Panc1 (cell line): ENCODE results near the gene NKAPL. TPM values are rescaled to one million over a fixed set of nuclear protein-coding genes. Genes with fewer than 3 reads are reported as not detected.

Experiments used
- ATAC-seq: fragments of 200-7000 bp; cut with Tn5 transposase; 2 replicates; pipeline ENCODE4 v1.9.1; 2020; ENCODE audit warnings: mild to moderate bottlenecking, moderate library complexity
- BruUV-seq: library from RNA; stranded (reverse); fragments of 400-500 nt; replicated peaks from 2 replicates; lab custom pipeline; 2021; lab: Mats Ljungman, UMichigan
- CTCF ChIA-PET: fragments of 300-600 bp; sonication (Branson Sonifier 250); formaldehyde crosslinking; loops from one replicate; lab custom pipeline; 2022; ENCODE audit warnings: antibody characterized with exemption; lab: Charles Lee
- POLR2A ChIA-PET: fragments of 300-600 bp; sonication (Branson Sonifier 250); formaldehyde crosslinking; loops from one replicate; lab custom pipeline; 2022; ENCODE audit warnings: antibody characterized with exemption; lab: Charles Lee
- DNase-seq: peaks from one replicate; pipeline ENCODE4 v3.0.0-alpha.2; 2010; ENCODE audit warnings: low read depth, low spot score
- H3K27ac ChIP-seq: 2 replicates; pipeline ENCODE4 v1.5.1; 2011; ENCODE audit warnings: mild to moderate bottlenecking, low read length, inconsistent platforms
- H3K27me3 ChIP-seq: fragments of 200-500 bp; sonication (Bioruptor generic); 2 replicates; pipeline ENCODE4 v1.6.0; 2014; ENCODE audit warnings: low read length, inconsistent platforms; ENCODE audit not compliant: control insufficient read depth, insufficient read depth
- H3K36me3 ChIP-seq: fragments of 200-500 bp; sonication (Bioruptor generic); 2 replicates; pipeline ENCODE4 v1.5.1; 2014; ENCODE audit warnings: inconsistent platforms, mild to moderate bottlenecking, low read length, moderate library complexity; ENCODE audit not compliant: control insufficient read depth, insufficient read depth
- H3K4me1 ChIP-seq: 2 replicates; pipeline ENCODE4 v1.5.1; 2011; ENCODE audit warnings: inconsistent platforms, mild to moderate bottlenecking, low read length, moderate library complexity; ENCODE audit not compliant: control insufficient read depth, insufficient read depth
- H3K4me3 ChIP-seq, 2 experiments: 2 replicates each; pipeline ENCODE4 v1.5.1; 2011 to 2012; ENCODE audit warnings: low read depth in 2 of 2, low read length in 2 of 2, mild to moderate bottlenecking in 2 of 2, inconsistent platforms in 1 of 2, moderate library complexity in 1 of 2
- H3K9me3 ChIP-seq: fragments of 200-500 bp; sonication (Bioruptor generic); 2 replicates; pipeline ENCODE4 v1.5.1; 2014; ENCODE audit warnings: low read depth, mild to moderate bottlenecking, inconsistent platforms, low read length, moderate library complexity; ENCODE audit not compliant: control insufficient read depth, insufficient read depth
- CTCF ChIP-seq: fragments of 450-650 bp; IDR thresholded peaks from 2 replicates; pipeline ENCODE4 v1.5.1; 2017; ENCODE audit warnings: mild to moderate bottlenecking
- POLR2AphosphoS5 ChIP-seq: IDR thresholded peaks from 2 replicates; pipeline ENCODE4 v1.6.1; 2012; ENCODE audit warnings: mild to moderate bottlenecking, low read depth, low read length, moderate library complexity
- SIN3A ChIP-seq: IDR thresholded peaks from 2 replicates; pipeline ENCODE4 v1.6.1; 2012; ENCODE audit warnings: low read depth, mild to moderate bottlenecking, low read length, moderate library complexity, borderline replicate concordance; ENCODE audit not compliant: insufficient read depth
- TCF7L2 ChIP-seq: IDR thresholded peaks from 2 replicates; pipeline ENCODE4 v1.6.1; 2011; ENCODE audit warnings: mild to moderate bottlenecking, low read depth, low read length, inconsistent platforms
- in situ Hi-C: cut with HindIII; loops from 2 replicates; pipeline ENCODE4 v1.10.0; 2016; ENCODE audit warnings: low sequenced_read_pairs, low pct_unique_long_range_greater_than_20kb
- intact Hi-C: fragments of 100-400 bp; cut with micrococcal nuclease; formaldehyde crosslinking; loops from one replicate; pipeline ENCODE4 v1.10.0; 2022; ENCODE audit not compliant: unreplicated experiment
- total RNA-seq: library from RNA; stranded (reverse); gene quantifications from one replicate; pipeline ENCODE4 v1.2.1, GENCODE V29; 2021; ENCODE audit not compliant: unreplicated experiment
- TF ChIP-seq, protein P1 (sequence below), 2 experiments: IDR thresholded peaks; 2 replicates each; pipeline ENCODE4 v1.6.1; 2011 to 2012; ENCODE audit warnings: low read depth in 2 of 2, control low read depth in 1 of 2, low read length in 1 of 2, mild to moderate bottlenecking in 1 of 2, moderate library complexity in 1 of 2; ENCODE audit not compliant: insufficient read depth in 1 of 2

NKAPL gene
- total RNA-seq, 1 experiment from 2014 or later: not detected

GRCh38 chr6:28240471-28240870 lies 18.6 kb upstream of the NKAPL start:
- TF ChIP-seq SIN3A: no peak
- TF ChIP-seq, protein P1, sequence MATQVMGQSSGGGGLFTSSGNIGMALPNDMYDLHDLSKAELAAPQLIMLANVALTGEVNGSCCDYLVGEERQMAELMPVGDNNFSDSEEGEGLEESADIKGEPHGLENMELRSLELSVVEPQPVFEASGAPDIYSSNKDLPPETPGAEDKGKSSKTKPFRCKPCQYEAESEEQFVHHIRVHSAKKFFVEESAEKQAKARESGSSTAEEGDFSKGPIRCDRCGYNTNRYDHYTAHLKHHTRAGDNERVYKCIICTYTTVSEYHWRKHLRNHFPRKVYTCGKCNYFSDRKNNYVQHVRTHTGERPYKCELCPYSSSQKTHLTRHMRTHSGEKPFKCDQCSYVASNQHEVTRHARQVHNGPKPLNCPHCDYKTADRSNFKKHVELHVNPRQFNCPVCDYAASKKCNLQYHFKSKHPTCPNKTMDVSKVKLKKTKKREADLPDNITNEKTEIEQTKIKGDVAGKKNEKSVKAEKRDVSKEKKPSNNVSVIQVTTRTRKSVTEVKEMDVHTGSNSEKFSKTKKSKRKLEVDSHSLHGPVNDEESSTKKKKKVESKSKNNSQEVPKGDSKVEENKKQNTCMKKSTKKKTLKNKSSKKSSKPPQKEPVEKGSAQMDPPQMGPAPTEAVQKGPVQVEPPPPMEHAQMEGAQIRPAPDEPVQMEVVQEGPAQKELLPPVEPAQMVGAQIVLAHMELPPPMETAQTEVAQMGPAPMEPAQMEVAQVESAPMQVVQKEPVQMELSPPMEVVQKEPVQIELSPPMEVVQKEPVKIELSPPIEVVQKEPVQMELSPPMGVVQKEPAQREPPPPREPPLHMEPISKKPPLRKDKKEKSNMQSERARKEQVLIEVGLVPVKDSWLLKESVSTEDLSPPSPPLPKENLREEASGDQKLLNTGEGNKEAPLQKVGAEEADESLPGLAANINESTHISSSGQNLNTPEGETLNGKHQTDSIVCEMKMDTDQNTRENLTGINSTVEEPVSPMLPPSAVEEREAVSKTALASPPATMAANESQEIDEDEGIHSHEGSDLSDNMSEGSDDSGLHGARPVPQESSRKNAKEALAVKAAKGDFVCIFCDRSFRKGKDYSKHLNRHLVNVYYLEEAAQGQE (IDR thresholded peaks at IDR 0.05; ENCODE audit: insufficient read depth in 1 of 2, low read depth in 2 of 2, low read length in 1 of 2): no peak
- no peaks in the 10 kb centered on the region for H3K4me1 ChIP-seq
- ChIA-PET POLR2A (no interaction called here), CTCF (no interaction called here)
- intact Hi-C loops: no loop called here
- no peak overlapping the region for H3K27ac ChIP-seq
- in situ Hi-C loops: no loop called here
- no peaks in the 10 kb centered on the region for H3K36me3 ChIP-seq
- no TSS peak for BruUV-seq
- H3K9me3 ChIP-seq: no peaks in the 10 kb centered on the region
- no peak for ATAC-seq
- H3K4me3 ChIP-seq: no peak overlapping the region
- DNase-seq: no peak
- no peaks in the 10 kb centered on the region for H3K27me3 ChIP-seq

GRCh38 chr6:28243946-28244345 lies 15.2 kb upstream of the NKAPL start:
- TF ChIP-seq, protein P1 (IDR thresholded peaks at IDR 0.05; ENCODE audit: insufficient read depth in 1 of 2, low read depth in 2 of 2, low read length in 1 of 2): no peak
- no peak for TF ChIP-seq POLR2AphosphoS5
- TF ChIP-seq CTCF: no peak
- no peak for TF ChIP-seq TCF7L2
- no peak for TF ChIP-seq SIN3A
- intact Hi-C loops (no loop called here), in situ Hi-C loops (no loop called here)
- no peaks in the 10 kb centered on the region; the same call in 1 of the 2 replicates for H3K36me3 ChIP-seq
- H3K4me3 ChIP-seq: no peak overlapping the region
- no TSS peak for BruUV-seq
- DNase-seq: no peak
- ChIA-PET POLR2A (no interaction called here), CTCF (no interaction called here)
- no peaks in the 10 kb centered on the region for H3K27me3 ChIP-seq
- no peaks in the 10 kb centered on the region for H3K4me1 ChIP-seq
- no peaks in the 10 kb centered on the region for H3K9me3 ChIP-seq
- no peak for ATAC-seq
- no peak overlapping the region for H3K27ac ChIP-seq
